A549 (cell line): ENCODE measurements around the gene FEM1A. TPM values are rescaled to one million over a fixed set of nuclear protein-coding genes. Genes with fewer than 3 reads are reported as not detected.
A peak's percentile ranks its signal among the peaks of the same experiment; 100 is the strongest.

Experiments
- ATAC-seq, 2 experiments: fragments of 200-7000 bp in 1 of 2; fragments of >200 bp in 1 of 2; cut with Nextera tagmentation in 1 of 2; cut with Tn5 transposase in 1 of 2; 3 replicates each; pipeline versions ENCODE4 v1.8.0 to v1.9.1; 2018 to 2020; ENCODE audit warnings: mild to moderate bottlenecking in 1 of 2, moderate library complexity in 1 of 2
- CTCF ChIA-PET: fragments of 300-600 bp; sonication (Branson Sonifier 250); formaldehyde crosslinking; extraction: SDS; loops from one replicate; lab custom pipeline; 2021; ENCODE audit warnings: antibody characterized with exemption, inconsistent platforms; lab: Yijun Ruan, JAX
- POLR2A ChIA-PET: fragments of 350-600 bp; formaldehyde crosslinking; extraction: SDS; loops from one replicate; lab custom pipeline; 2021; ENCODE audit warnings: antibody characterized with exemption, inconsistent platforms; lab: Yijun Ruan, JAX
- DNase-seq, 2 experiments: peaks; one replicate each; pipeline versions ENCODE4 v3.0.0 to v3.0.0-alpha.2; 2011 to 2016; ENCODE audit warnings: low read depth in 1 of 2, low spot score in 1 of 2
- FAIRE-seq: peaks from 2 replicates; lab custom pipeline; 2011; peaks lifted over from hg19 to GRCh38; lab: Jason Lieb, UNC
- H3K27ac ChIP-seq, 2 experiments: fragments of >200 bp; sonication (Bioruptor Twin); formaldehyde crosslinking; 3 replicates each; pipeline ENCODE4 v1.5.1; 2016 to 2017
- H3K4me1 ChIP-seq: fragments of >200 bp; sonication (Bioruptor Twin); formaldehyde crosslinking; 3 replicates; pipeline ENCODE4 v1.6.1; 2016
- H3K4me2 ChIP-seq: fragments of >200 bp; sonication (Bioruptor Twin); formaldehyde crosslinking; 3 replicates; pipeline ENCODE4 v1.6.1; 2016
- H3K4me3 ChIP-seq: fragments of >200 bp; sonication (Bioruptor Twin); formaldehyde crosslinking; 3 replicates; pipeline ENCODE4 v1.5.1; 2016
- H3K9me3 ChIP-seq: fragments of >200 bp; sonication (Bioruptor Twin); formaldehyde crosslinking; 3 replicates; pipeline ENCODE4 v1.6.1; 2016
- CHD4 ChIP-seq: fragments of 200-600 bp; sonication (generic); IDR thresholded peaks from 2 replicates; pipeline ENCODE4 v1.6.1; 2016; ENCODE audit warnings: antibody characterized with exemption, mild to moderate bottlenecking, borderline replicate concordance
- ELK1 ChIP-seq: fragments of 150-350 bp; IDR thresholded peaks from 2 replicates; pipeline ENCODE4 v1.6.1; 2014; ENCODE audit warnings: low read depth, mild to moderate bottlenecking, low read length
- ESRRA ChIP-seq: fragments of 150-350 bp; IDR thresholded peaks from 2 replicates; pipeline ENCODE4 v1.6.1; 2014; ENCODE audit warnings: mild to moderate bottlenecking, low read length, borderline replicate concordance
- KDM1A ChIP-seq: fragments of 200-600 bp; sonication (generic); IDR thresholded peaks from 2 replicates; pipeline ENCODE4 v1.6.1; 2016; ENCODE audit warnings: low read depth, mild to moderate bottlenecking
- RAD21 ChIP-seq, 2 experiments: fragments of >200 bp in 1 of 2; sonication (Bioruptor Twin) in 1 of 2; formaldehyde crosslinking in 1 of 2; IDR thresholded peaks in 1 of 2; conservative IDR thresholded peaks in 1 of 2; 2 replicates in 1 of 2; 3 replicates in 1 of 2; pipeline ENCODE4 v1.6.1; 2012 to 2018; ENCODE audit warnings: inconsistent platforms in 1 of 2
- SMC3 ChIP-seq: fragments of >200 bp; sonication (Bioruptor Twin); formaldehyde crosslinking; IDR thresholded peaks from 3 replicates; pipeline ENCODE4 v1.6.1; 2018; ENCODE audit warnings: inconsistent platforms
- ZFP36 ChIP-seq: fragments of 450-650 bp; IDR thresholded peaks from 2 replicates; pipeline ENCODE4 v1.6.1; 2014; ENCODE audit warnings: borderline replicate concordance; ENCODE audit not compliant: partially characterized antibody
- WGBS: methylation state at CpG from one replicate; pipeline ENCODE4 v1.1.6; 2017; ENCODE audit errors: missing lambda C conversion rate; 5-methylcytosine and 5-hydroxymethylcytosine counted together
- polyA plus RNA-seq, 4 experiments: library from polyadenylated mRNA; depleted of rRNA in 3 of 4; stranded (reverse); fragments of >200 nt; fragmentation: RNase III in 1 of 4; extraction: RNeasy Plus Mini Kit Qiagen cat#74134 plus additional on column Dnase treatment in 1 of 4; gene quantifications; 2 replicates in 3 of 4; 3 replicates in 1 of 4; pipeline ENCODE4 v1.2.3, GENCODE V29; 2011 to 2017
- TF ChIP-seq, protein P1 (sequence below): fragments of >200 bp; sonication (Bioruptor Twin); formaldehyde crosslinking; IDR thresholded peaks from 3 replicates; pipeline ENCODE4 v1.5.1; 2016
- TF ChIP-seq, protein P2 (sequence below): IDR thresholded peaks from 2 replicates; pipeline ENCODE4 v1.6.1; 2012

The FEM1A gene
- polyA plus RNA-seq, 2 of the 4 experiments (the other 2 are of a cell fraction): 3.2 to 4.1 TPM

GRCh38 chr19:4811328-4812131 lies 20.0 kb downstream of the FEM1A start:
- no peak for FAIRE-seq
- 59% methylated on average over 12 of the region's 12 CpGs for WGBS
- POLR2A ChIA-PET: no interaction called here
- no peak overlapping the region for H3K4me3 ChIP-seq
- H3K4me2 ChIP-seq: peak overlapping the region; percentile 63; the same call in 1 of the 3 replicates
- peak; percentile 65 to 71 for ATAC-seq
- TF ChIP-seq, protein P1, sequence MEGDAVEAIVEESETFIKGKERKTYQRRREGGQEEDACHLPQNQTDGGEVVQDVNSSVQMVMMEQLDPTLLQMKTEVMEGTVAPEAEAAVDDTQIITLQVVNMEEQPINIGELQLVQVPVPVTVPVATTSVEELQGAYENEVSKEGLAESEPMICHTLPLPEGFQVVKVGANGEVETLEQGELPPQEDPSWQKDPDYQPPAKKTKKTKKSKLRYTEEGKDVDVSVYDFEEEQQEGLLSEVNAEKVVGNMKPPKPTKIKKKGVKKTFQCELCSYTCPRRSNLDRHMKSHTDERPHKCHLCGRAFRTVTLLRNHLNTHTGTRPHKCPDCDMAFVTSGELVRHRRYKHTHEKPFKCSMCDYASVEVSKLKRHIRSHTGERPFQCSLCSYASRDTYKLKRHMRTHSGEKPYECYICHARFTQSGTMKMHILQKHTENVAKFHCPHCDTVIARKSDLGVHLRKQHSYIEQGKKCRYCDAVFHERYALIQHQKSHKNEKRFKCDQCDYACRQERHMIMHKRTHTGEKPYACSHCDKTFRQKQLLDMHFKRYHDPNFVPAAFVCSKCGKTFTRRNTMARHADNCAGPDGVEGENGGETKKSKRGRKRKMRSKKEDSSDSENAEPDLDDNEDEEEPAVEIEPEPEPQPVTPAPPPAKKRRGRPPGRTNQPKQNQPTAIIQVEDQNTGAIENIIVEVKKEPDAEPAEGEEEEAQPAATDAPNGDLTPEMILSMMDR: peak; percentile 59
- TF ChIP-seq, protein P2, sequence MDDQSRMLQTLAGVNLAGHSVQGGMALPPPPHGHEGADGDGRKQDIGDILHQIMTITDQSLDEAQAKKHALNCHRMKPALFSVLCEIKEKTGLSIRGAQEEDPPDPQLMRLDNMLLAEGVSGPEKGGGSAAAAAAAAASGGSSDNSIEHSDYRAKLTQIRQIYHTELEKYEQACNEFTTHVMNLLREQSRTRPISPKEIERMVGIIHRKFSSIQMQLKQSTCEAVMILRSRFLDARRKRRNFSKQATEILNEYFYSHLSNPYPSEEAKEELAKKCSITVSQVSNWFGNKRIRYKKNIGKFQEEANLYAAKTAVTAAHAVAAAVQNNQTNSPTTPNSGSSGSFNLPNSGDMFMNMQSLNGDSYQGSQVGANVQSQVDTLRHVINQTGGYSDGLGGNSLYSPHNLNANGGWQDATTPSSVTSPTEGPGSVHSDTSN: no peak
- TF ChIP-seq ESRRA (0 out of 2 replicates have a peak, but pooled peaks have one; percentile 31), ZFP36 (peak; percentile 68), KDM1A (peak; percentile 91), RAD21 (conservative IDR thresholded peaks at IDR 0.05 in 1 of 2, IDR thresholded peaks at IDR 0.05 in 1 of 2) (peak; percentile 44; a peak in 4 of 5 replicates), ELK1 (no peak), SMC3 (peak; percentile 65)
- TF ChIP-seq, all 56 proteins: peak for 6
- Histone ChIP-seq H3K4me1 (peaks cover 19% of the 10 kb centered on the region), H3K27ac (peak overlapping the region; percentile 77 to 88), H3K9me3 (no peaks in the 10 kb centered on the region)
- CTCF ChIA-PET: interaction anchor here (0.6 to 13.7 kb wide), 13 partner anchors 12 to 488 kb away, joined by 3 to 240 read pairs (median 10); partner anchors contain the start of gene FEM1A
- DNase-seq: peak; percentile 49 to 75

DNA sequence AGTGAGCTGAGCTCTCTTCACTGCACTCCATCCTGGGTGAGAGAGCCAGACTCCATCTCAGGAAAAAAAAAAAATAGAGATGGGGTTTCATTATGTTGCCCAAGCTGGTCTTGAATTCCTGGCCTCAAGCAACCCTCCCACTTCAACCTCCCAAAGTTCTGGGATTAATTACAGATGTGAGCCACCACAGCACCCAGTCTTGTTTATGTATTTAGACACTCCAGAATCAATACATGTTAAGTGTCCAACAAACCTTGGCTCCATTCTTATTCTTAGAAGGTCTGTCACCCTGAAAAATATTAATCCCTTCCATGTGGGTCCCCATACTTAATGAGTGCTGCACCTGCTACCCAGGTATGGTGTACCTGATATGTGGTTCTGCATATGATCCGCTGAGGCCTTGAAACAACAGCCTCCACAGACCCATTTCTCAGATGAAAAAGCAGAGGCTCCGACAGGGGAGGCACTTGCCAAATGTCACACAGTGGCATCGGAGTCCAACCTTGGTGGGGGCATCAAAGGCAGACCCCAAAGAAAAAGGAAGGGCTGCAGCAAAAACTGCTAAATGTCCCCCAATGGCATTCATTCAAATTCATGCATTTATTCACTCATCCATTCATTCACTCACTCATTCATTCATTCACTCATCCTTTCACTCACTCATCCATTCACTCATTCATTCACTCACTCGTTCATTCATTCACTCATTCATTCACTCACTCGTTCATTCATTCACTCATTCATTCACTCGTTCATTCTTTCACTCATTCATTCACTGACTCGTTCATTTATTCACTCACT lies 23.3 kb downstream of the FEM1A start:
- ATAC-seq: no peak
- WGBS: 65% methylated on average over 7 of the region's 7 CpGs
- FAIRE-seq: no peak
- peak; percentile 45; the same call in 1 of the 2 replicates for TF ChIP-seq CHD4
- TF ChIP-seq, protein P2: no peak
- POLR2A ChIA-PET: interaction anchor here (0.7 kb wide), 1 partner anchor 98 kb away, joined by 4 read pairs; no protein-coding TSS in a partner anchor
- peak overlapping the region; percentile 32 to 89; a peak in 4 of 6 replicates for H3K27ac ChIP-seq
- peak in 1 of 2 experiments; percentile 51 for DNase-seq
- H3K4me1 ChIP-seq: peaks cover 17% of the 10 kb centered on the region
- CTCF ChIA-PET: interaction anchor here (0.7 to 13.7 kb wide), 4 partner anchors 17 to 232 kb away, joined by 3 to 240 read pairs (median 14); partner anchors contain the start of gene TICAM1
- H3K4me2 ChIP-seq: peak overlapping the region; percentile 37; the same call in 2 of the 3 replicates
- no peaks in the 10 kb centered on the region for H3K9me3 ChIP-seq
- no peak overlapping the region for H3K4me3 ChIP-seq
